CD4-positive, alpha-beta T cell treated with Interleukin-6 for 4 hours (primary cell): ENCODE data around the gene DCTN4.
A peak's percentile ranks its signal among the peaks of the same experiment; 100 is the strongest.

Experiments used
- DNase-seq: peaks from one replicate; pipeline ENCODE4 v3.0.0-alpha.2; 2020; ENCODE audit warnings: mixed read lengths

Gene DCTN4

DNA sequence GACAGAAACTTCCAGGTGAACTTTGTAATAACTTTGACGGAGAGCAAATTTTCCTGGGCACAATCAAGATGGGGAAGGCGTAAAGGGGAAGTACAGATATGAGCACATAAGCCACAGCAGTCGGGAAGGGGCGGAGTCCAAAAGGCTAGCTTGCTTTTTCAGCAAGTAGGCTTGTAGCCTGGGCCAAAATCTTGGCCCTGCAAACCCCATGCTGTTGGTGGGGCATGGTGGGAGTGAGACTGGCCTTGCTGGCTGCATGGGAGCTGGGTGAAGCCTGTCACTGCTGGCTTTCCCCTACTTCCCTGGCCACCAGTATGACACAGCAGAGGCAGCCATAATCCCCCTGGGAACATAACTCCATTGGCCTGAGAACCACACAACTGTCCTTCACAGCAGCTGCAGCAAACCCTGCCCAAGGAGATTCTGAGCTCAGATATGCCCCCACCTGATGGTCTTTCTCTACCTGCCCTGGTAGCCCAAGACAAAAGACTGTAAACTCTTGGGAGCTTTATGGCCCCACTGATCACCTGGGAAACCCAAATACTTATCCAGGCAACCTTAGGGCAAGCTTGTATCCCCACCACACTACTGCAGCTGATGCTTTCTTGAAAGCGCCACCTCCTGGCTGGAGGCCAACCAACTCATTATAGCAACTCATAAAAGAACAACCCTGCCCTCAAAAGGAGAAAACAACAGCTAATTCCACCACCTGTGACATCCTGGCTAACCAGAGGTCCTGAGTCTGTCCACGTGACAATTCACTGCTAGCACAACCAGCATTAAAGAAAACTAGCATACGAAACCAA lies 24.0 kb downstream of the DCTN4 start:
- peak; percentile 10 for DNase-seq

DNA sequence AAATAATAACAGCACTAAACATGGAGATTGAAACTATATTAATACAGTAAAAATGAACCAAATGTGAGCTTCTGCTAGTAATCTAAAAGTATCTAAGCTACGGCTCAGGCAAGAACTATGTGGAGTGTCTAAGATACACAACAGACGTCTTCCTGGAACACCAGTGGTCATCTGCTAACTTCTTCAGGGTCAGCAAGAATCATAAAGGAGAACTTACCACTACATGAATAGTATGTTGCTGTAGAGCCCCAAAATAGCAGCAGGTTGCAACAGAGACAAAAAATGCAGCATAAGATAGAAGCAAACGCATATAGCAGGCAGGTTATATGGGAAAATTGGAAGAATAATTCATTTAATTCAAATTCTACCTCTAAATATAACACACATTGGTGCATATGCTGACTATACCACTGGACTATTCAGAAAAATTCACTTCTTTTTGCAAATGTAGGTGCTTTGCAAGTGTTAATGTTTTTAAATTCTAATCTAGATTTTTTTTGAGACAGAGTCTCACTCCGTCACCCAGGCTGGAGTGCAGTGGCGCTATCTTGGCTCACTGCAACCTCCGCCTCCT lies 27.1 kb downstream of the DCTN4 start:
- no peak for DNase-seq

DNA sequence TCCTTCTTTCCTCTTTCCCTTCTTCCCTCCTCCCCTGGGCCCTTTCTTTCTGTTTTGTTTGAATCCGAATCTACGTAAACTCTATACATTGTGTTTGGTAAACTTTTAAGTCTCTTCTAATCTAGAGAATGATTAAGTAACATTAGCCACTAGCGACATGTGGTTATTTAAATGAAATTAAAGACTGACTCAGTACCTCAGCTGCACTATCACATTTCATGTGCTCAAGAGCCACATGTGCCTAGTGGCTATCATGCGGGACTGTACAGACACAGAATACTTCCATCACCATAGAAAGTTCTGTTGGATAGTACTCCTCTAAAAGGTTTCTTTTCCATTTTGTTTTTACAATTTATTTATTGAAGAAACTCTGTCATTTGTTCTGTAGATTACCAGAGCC lies 29.0 kb downstream of the DCTN4 start:
- DNase-seq: no peak

DNA sequence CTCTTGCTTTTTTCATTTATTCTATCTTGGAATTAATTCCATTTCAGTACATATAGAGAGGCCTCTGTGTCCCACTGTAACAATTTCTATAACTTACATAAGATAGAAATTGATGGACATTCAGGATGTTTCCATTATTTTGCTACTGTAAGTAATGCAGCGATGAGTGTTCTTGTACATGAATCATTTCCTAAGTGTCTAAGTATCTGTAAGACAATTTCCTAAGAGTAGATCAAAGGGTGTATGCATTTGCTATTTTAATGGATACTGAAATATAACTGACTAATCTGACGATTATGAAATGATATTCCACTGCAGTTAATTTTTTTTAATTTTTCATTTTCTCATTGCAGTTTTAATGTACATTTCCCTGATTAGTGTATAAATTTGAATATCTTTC lies 35.0 kb downstream of the DCTN4 start:
- DNase-seq: no peak

DNA sequence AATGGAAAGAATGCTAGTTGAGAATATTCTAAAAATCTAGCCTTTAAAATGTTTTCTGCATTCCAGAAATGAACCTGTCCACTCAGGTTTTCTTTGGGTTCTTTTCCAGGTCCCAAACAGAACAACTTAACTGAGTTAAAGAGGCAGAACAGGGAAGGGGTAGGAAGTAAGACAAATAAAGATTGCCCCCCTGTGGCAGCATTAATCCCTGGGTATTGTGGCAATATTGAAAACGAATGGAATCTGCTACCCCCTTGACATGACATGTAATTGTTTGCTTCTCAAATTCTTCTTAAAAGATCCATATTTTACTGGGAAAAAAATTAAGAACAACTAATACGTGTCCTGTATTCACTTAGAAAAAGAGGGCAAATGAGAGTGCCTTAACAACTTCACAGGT lies 48.7 kb downstream of the DCTN4 start:
- DNase-seq: peak; percentile 13

DNA sequence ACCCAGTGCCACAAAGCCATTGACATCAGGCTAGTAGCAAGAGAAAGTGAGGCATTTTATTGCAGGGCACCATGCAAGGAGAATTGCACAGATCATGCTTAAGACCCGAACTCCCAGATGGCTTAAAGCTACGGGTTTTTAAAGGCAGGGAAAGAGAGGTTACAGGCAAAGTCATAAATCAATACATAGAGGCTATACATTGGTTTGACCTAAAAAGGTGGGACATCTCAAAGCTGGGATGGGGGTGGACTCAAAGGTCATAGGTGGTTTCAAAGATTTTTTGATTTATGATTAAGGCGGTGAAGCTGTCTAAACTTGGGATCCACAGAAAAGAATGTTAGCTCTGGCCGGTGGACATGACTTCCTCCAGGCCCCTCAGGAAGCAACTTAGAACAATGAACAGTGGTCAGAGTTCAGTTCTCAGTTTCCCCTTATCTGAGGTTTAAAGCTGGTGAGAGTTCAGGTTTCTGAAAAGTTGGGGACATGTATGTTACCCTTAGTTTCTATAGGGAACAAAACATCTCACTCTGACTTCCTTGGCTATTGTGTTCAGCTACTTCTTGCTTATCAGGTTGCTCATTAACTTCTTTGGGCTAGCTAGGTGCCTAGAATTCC lies 51.9 kb downstream of the DCTN4 start:
- no peak for DNase-seq

DNA sequence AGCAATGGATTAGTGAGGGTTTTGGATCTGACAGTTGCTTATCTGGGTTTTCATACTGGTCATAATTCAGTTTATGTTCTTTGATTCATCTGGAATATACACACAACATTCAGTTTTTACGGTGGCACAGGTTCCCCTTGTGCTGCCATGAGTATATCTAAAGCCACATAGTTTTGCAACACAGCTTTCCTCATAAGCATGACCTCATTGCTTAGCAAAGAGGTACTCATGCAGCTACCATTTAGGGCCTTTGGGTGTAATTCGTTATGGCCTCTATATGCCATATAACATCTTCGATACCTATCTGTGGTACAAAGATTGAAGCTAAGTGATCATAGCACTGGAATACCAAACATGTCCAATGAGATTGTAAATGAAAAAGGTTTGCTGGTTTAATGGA lies 55.1 kb downstream of the DCTN4 start:
- DNase-seq: no peak

DNA sequence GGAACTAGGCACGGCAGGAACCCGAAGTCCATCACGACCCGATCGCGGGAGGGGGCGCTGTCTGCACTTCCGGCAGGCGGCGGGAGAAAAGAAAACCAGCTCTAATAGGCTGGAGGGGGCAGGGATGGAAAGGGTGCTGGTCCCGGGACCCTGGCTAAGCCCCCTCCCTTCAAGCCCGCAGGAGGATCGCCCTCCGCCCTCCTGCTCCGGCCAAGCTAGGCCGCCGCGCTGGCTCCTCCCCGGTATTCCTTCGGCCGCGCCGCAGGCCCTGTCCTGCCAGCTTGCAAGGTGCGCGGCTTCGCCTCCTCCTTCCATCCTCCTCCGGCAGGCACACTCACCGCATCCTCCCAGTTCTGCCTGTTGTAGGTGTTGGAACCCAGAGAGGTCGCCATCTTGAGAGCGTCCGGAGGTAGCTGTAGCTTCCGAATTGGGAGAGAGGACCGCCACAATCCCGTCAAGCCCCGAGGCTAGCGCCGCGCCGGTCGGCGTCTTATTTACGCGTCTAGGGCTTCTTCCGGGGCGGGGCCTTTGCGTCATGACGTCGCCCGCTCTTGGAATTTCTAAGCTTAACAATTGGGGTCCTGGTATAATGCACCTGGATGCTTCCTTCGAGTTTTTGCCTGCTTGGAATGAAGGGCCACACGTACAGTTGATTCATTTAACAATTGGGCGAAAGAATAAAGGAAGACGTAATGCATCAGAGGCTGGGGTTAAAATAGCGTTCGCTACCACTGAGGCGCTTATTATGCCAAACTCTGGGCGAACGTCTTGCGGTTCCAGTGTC lies 58.0 kb downstream of the DCTN4 start, which contains the start of gene RBM22:
Gene RBM22, minus strand, starts transcription at position 469 of the 784 bp plus-strand sequence. Its CDS starts 77 bp downstream, at position 392.
- DNase-seq: peak; percentile 94

DNA sequence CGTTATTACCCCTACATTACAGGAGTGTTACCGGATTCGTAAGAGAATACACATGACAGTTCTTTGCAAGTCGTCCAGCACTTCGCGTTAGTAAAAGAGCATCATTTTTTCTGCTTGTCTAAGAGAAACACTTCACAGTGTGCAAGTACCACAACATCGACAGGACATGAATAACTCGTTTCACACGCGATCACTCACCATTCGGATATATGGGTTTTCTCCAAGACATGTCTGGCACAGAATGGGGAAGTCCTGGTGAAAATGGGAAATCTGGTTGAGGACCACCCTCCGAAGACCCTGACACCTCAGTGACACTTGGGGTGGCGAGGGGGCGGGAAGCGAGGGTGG lies 58.6 kb downstream of the DCTN4 start:
- no peak for DNase-seq

DNA sequence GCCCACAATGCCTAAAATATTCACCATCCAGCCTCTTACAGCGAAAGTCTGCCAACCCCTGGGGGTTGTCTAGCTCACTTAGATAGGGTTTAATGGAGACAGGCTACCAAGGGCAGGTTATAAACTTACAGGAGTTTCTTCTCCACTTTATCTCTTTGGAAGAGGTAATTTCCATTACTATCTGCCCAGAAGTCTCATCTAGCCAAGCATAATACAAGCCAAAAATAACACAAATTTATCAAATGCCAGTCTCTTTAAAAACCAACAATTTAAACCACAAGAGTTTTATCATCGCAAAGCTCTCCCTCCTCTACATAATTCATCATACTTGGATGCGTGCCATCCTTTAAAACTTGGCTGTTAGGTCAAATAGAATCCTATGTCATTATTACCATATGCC lies 64.2 kb downstream of the DCTN4 start:
- no peak for DNase-seq

DNA sequence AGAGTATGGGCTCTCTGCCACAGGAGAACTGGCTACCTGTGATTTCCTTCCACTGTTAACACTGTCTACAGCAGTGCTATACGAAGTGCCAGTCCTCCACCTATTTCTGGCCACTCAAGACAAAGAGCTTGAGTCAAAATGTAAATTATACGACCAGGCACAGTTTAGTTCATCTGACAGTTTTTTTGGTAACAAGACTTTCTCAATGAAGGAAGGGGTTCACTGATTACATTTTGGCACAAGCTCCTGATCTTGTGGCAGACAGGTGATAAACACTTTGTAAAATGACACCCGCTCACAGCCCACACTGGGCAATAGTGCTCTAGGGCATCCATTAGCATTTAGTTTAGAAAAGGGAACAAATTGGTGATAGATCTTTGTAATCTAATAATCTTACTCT lies 66.5 kb downstream of the DCTN4 start:
- DNase-seq: no peak

DNA sequence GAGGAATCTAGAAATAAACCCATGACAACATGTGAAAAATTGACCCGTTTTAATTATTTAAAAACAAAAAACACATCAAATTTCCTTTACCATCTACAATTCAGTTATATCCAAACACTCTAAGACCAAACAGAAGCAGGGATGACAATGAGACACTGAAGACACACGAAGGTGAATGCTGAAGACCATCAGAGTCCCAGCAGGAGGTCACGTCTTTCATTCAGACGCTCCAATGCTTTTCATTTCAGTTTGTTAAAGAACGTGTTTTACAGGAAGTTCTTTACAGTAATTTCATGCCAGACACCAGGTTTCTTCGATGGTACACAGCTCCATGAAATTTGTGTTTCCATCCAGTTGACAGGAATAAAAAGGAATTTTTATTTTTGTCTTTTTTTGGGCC lies 68.1 kb downstream of the DCTN4 start:
- DNase-seq: no peak

DNA sequence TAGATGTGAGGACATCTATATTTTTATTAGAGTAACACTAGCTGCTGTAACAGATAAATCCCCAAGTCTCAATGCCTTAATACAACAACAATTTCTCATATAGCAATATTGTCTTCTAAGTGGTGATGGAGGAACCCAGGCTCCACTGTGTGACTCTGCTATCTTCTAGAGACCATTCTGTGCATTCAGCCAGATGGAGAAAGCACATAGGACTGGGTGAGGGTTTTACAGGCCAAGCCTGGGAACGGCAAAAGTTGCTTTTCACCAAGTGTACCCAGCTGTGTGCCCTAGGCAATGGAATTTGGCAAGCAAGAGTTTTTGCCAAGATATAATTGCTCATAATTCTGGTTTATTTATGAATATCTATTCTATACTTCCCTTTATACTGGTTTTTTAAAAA lies 69.7 kb downstream of the DCTN4 start:
- no peak for DNase-seq

DNA sequence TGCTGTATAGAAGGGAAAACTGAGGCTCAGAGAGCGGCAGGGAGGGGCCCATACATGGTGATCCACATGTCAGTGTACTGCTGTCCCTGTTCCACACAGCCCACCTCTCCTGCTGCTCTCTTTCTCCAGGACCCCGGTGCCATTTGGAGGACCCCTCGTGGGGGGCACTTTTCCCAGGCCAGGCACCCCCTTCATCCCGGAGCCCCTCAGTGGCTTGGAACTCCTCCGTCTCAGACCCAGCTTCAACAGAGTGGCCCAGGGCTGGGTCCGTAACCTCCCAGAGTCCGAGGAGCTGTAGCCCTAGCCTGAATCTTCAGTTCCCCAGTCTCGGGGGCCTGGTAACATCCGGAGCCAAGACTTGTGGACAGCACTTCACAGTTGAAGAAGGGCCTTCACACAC lies 82.2 kb downstream of the DCTN4 start:
- DNase-seq: no peak

DNA sequence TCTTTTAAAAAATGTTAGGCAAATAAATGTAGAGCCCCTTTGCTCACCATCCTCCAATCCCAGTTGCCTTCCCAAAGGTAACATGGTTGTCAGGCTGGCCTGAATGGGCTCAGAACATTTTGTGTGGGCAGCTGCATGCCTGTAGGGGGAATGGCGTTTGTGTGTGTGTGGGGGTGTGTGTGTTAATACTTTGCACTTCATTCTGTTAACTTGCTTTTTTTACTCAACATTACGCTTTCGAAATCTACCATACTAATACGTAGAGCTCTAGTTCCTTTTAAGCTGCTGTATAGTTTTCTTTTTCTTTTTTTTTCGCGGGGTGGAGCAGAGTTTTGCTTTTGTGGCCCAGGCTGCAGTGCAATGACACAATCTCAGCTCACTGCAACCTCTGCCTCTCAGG lies 83.7 kb downstream of the DCTN4 start:
- DNase-seq: no peak

DNA sequence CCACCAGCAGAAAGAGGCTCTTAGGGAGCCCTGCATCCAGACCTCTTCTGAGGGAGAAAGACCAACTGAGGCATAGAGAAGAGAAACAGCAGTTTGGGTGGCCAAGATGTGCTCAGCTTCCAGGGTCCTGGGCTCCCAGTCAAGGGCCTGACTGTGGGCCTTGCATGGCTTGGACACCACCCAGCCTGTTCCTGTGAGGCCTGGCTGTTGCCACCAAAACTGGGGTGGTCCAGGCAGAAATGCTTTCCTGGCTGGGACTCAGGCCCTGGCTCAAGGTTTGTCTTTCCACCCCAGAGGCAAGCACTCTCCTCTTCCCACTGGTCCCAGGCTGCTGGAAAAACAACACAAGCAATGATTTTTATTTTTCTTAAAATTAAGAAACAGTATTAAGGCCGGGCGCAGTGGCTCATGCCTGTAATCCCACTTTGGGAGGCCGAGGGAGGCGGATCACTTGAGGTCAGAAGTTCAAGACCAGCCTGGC lies 84.4 kb downstream of the DCTN4 start:
- no peak for DNase-seq

DNA sequence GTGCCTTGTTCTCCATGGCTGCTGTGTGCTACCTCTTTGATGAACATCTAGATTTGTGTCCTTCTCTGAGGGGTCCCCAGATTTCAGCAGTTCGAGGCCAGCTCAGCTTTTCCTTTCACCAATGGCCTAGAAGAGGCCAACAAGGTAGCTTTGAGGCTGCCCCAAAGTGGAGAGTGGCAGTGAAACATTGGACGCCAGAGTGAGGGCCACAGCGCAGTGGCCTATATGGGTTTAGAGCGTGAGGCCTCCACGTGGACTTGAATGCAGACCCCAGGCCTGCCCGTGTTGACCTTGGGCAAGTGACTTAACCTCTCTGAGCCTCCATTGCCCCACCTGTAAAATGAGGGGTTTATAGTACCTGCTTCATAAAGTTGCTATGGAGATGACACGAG lies 85.9 kb downstream of the DCTN4 start:
- DNase-seq: no peak

DNA sequence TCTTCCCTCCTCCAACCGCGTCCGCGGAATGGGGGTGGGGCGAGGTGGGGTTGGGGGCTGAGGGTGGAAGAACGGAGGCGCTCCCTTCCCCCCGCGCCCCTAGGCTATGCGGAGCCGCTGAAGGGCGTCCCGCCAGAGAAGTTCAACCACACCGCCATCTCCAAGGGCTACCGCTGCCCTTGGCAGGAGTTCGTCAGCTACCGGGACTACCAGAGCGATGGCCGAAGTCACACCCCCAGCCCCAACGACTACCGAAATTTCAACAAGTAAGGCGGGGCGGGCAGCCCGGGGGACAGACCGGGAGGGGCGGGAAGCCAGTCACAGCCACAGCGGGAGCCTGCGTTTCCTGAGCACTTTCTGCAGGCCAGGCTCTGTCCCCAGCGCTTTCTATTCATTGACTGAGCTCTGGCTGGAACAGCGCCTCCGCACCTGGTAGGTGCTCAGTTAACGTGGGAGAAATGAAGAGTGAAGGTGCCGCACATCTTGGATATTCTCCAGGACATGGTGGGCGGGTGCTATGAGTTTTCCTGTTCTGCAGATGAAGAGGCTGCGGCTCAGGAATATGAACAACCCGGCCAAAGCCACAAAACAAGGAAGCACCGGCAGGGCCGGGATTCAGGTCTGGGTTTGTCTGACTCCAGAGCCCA lies 86.5 kb downstream of the DCTN4 start:
- DNase-seq: peak; percentile 46

DNA sequence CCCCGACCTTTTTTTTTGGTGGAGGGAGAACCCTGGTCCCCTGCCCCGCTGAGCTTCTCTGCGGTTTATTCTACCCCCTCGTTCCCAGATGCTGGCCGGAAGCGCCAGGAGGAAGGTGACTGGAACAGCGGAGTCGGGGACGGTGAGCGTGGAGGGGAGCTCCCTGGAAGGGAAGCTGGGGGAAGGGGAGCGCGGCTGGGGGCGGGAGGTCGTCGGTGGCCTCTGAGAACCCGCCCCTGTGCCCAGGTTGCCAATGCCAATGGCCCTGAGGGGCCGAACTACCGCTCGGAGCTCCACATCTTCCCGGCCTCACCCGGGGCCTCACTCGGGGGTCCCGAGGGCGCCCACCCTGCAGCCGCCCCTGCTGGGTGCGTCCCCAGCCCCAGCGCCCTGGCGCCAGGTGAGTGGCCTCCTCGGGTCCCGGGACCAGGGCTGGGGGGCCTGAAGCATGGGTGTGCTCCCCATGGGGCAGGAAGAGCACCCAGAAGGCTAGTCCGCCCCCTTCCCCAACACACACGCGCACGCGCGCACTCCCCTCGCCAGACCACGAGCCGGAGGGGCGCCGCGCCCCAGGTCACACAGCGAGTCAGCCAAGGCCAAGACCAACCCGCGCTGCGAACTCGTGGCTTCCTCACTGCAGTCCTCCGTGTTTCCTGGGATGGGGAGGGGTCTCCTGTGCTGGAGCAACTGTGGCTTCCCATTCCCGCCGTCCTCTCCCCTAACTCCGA lies 87.1 kb downstream of the DCTN4 start:
- DNase-seq: peak; percentile 21

DNA sequence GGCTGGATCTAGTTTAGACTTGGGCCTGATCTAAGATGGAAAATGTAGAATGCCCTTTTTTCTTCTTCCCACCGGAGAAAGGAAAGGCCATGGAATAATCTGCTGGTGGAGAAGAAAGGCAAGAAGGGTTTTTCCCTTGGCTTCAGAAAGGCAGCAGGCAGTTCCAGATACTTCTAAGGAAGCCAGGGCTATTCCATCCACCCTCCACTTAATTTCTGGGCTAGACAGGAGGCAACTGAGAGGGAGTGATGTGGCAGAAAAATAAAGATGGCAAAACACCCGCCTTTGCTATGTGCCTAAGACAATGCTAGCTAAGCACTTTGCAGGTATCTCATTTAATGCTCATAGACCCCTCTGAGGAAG lies 87.9 kb downstream of the DCTN4 start:
- DNase-seq: no peak

DNA sequence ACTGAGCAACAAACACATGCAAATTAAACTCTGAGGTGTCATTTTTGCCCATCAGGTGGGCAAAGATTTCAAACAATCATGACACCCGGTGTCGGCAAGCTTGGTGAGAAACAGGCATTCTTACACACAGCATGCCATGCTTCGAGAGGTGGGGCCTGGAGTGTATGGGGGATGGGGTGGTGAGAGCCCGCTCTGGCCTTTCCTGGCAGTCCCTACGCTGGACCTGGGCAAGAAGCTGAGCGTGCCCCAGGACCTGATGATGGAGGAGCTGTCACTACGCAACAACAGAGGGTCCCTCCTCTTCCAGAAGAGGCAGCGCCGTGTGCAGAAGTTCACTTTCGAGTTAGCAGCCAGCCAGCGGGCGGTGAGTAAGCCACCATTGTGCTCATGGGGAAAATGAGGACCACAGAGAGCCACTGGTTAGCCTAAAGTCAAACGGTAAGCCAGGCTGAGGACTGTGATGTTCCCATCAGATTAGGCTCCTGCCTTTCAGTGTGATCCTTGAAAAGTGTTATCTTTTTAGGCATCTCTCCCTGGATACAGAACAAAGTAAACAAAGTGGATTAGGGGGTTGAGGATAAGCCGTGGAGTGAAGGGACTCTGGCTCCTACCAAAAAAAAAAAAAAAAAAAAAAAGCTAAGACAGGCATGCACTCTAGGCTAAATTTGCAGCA lies 88.4 kb downstream of the DCTN4 start:
- DNase-seq: no peak

DNA sequence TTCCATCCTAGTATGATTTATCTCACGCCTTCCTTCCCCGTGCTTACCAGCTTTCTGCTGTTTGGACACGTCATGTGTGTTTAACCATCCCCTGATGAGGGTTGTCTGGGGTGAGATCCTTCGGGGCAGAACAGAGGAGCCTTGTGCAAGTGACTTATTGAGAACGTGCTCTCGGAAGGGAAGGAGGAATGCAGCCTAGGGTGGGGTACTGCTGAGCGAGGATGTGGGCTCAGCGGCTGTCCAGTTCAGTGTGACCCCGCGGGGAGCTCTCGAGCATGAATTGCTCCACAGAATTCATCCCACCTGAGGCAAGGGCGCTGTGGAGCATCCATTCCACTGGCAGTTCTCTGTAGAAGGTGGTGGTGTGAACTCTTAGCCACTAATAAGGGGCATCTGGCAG lies 93.8 kb downstream of the DCTN4 start:
- DNase-seq: no peak
